ENCODE data around the gene TTC3. TPM values are rescaled to one million over a fixed set of nuclear protein-coding genes. Genes with fewer than 3 reads are reported as not detected.

TTC3 gene
- total and polyA plus RNA-seq, 2 of the 13 experiments (the other 11 are each of a cell fraction or from before 2014, with no cell fraction given) = 55.7 to 108 TPM

GRCh38 chr21:37073417-37074196 lies 553 bp downstream of the TTC3 start (continued):
- TF ChIP-seq SRSF1 (optimal IDR thresholded peaks at IDR 0.05; ENCODE audit: low read depth, low read length) = peak; percentile 43
- TF ChIP-seq DNMT3B (CRISPR knock-in tag; conservative IDR thresholded peaks at IDR 0.05) = no peak
- TF ChIP-seq AFF4 (CRISPR knock-in tag; IDR thresholded peaks at IDR 0.05) = no peak
- TF ChIP-seq ZNF446 (CRISPR knock-in tag; IDR thresholded peaks at IDR 0.05) = peak; percentile 93
- no peak for TF ChIP-seq ZBTB34 (CRISPR knock-in tag; IDR thresholded peaks at IDR 0.05)
- peak; percentile 41; the same call in 1 of the 2 replicates for TF ChIP-seq POGZ (CRISPR knock-in tag; IDR thresholded peaks at IDR 0.05)
- 0 out of 2 replicates have a peak, but pooled peaks have one; percentile 63 for TF ChIP-seq ZNF879 (CRISPR knock-in tag; IDR thresholded peaks at IDR 0.05)
- TF ChIP-seq TBX3 (IDR thresholded peaks at IDR 0.05; ENCODE audit: borderline replicate concordance) = peak; percentile 65; the same call in 1 of the 2 replicates
- peak; percentile 3 for TF ChIP-seq SAP130 (CRISPR knock-in tag; IDR thresholded peaks at IDR 0.05; ENCODE audit: low read depth)
- 0 out of 2 replicates have a peak, but pooled peaks have one; percentile 38 for TF ChIP-seq GFI1 (CRISPR knock-in tag; IDR thresholded peaks at IDR 0.05; ENCODE audit: borderline replicate concordance)
- TF ChIP-seq KAT8 (CRISPR knock-in tag; IDR thresholded peaks at IDR 0.05) = no peak
- TF ChIP-seq U2AF1 (optimal IDR thresholded peaks at IDR 0.05; ENCODE audit: low read depth, low read length) = no peak
- TF ChIP-seq KLF6 (CRISPR knock-in tag; IDR thresholded peaks at IDR 0.05) = 0 out of 2 replicates have a peak, but pooled peaks have one; percentile 16
- TF ChIP-seq ZNF256 (CRISPR knock-in tag; conservative IDR thresholded peaks at IDR 0.05) = no peak
- TF ChIP-seq ZNF883 (CRISPR knock-in tag; IDR thresholded peaks at IDR 0.05; ENCODE audit: not compliant biosample characterization) = no peak
- TF ChIP-seq ZNF670 (CRISPR knock-in tag; IDR thresholded peaks at IDR 0.05; ENCODE audit: borderline replicate concordance) = 0 out of 2 replicates have a peak, but pooled peaks have one; percentile 27
- peak; percentile 43; the same call in 1 of the 2 replicates for TF ChIP-seq BHLHE40 (IDR thresholded peaks at IDR 0.05; ENCODE audit: low read length)
- TF ChIP-seq ATF4 (CRISPR knock-in tag; IDR thresholded peaks at IDR 0.05) = peak in 1 of 2 experiments; percentile 52; a peak in 2 of 4 replicates
- 0 out of 2 replicates have a peak, but pooled peaks have one; percentile 18 for TF ChIP-seq ARNTL (CRISPR knock-in tag; IDR thresholded peaks at IDR 0.05)

Measured in HepG2 (cell line).